Natural killer cell (primary cell): ENCODE data around the gene ANKRD11. TPM values are rescaled to one million over a fixed set of nuclear protein-coding genes. Genes with fewer than 3 reads are reported as not detected.
A peak's percentile ranks its signal among the peaks of the same experiment; 100 is the strongest.

Experiments
- ATAC-seq, 3 donors: fragments of 150-1000 bp in 2 of 3; fragments of 200-7000 bp in 1 of 3; cut with Tn5 transposase; 1 replicate in 1 of 3; 2 replicates in 2 of 3; pipeline ENCODE4 v1.10.0; 2021; ENCODE audit warnings: mild to moderate bottlenecking in 2 of 3, moderate library complexity in 2 of 3
- DNase-seq, 2 donors: peaks; one replicate each; pipeline versions ENCODE4 v3.0.0 to v3.0.0-alpha.2; 2013 to 2021; ENCODE audit warnings: mixed read lengths in 1 of 2
- H3K27ac ChIP-seq: one replicate; pipeline ENCODE4 v1.5.1; 2013; ENCODE audit warnings: mild to moderate bottlenecking, low read length
- H3K27me3 ChIP-seq: one replicate; pipeline ENCODE4 v1.6.1; 2013; ENCODE audit warnings: low read length; ENCODE audit not compliant: control insufficient read depth, insufficient read depth
- H3K36me3 ChIP-seq: one replicate; pipeline ENCODE4 v1.6.1; 2013; ENCODE audit warnings: low read length; ENCODE audit not compliant: control insufficient read depth, insufficient read depth
- H3K4me1 ChIP-seq: one replicate; pipeline ENCODE4 v1.6.1; 2013; ENCODE audit warnings: low read length; ENCODE audit not compliant: control insufficient read depth, insufficient read depth
- H3K4me3 ChIP-seq: one replicate; pipeline ENCODE4 v1.5.1; 2013; ENCODE audit warnings: low read length
- H3K9me3 ChIP-seq: one replicate; pipeline ENCODE4 v1.6.1; 2013; ENCODE audit warnings: low read length; ENCODE audit not compliant: control insufficient read depth, insufficient read depth
- H3K27ac Mint-ChIP-seq, 2 donors: one replicate each; pipeline ENCODE4 v1.8.0; 2022; ENCODE audit warnings: mild to moderate bottlenecking in 2 of 2, mixed read lengths in 2 of 2, moderate library complexity in 1 of 2
- H3K27me3 Mint-ChIP-seq, 2 donors: one replicate each; pipeline ENCODE4 v1.8.0; 2022; ENCODE audit warnings: low read depth in 2 of 2, mixed read lengths in 2 of 2
- H3K36me3 Mint-ChIP-seq: one replicate; pipeline ENCODE4 v1.8.0; 2022; ENCODE audit warnings: mixed read lengths
- H3K4me1 Mint-ChIP-seq, 2 donors: one replicate each; pipeline ENCODE4 v1.8.0; 2022; ENCODE audit warnings: mixed read lengths in 2 of 2
- H3K4me3 Mint-ChIP-seq: one replicate; pipeline ENCODE4 v1.8.0; 2022; ENCODE audit warnings: mild to moderate bottlenecking, moderate library complexity, mixed read lengths
- H3K9me3 Mint-ChIP-seq, 2 donors: one replicate each; pipeline ENCODE4 v1.8.0; 2022; ENCODE audit warnings: mixed read lengths in 2 of 2
- WGBS: methylation state at CpG from one replicate; pipeline ENCODE4 v1.1.7; 2013; ENCODE audit warnings: missing lambda C conversion rate; ENCODE audit not compliant: insufficient coverage; 5-methylcytosine and 5-hydroxymethylcytosine counted together
- intact Hi-C: fragments of 100-400 bp; cut with micrococcal nuclease; formaldehyde crosslinking; loops from one replicate; pipeline ENCODE4 v1.14.2; 2022
- total RNA-seq, 4 donors: library from RNA; stranded (reverse); fragments of 120-200 nt in 1 of 4; gene quantifications; one replicate each; pipeline versions ENCODE4 v1.2.3 to v1.2.4, GENCODE V29; 2013 to 2022
- TF ChIP-seq, protein P1 (sequence below): fragments of 200-600 bp; IDR thresholded peaks from one replicate; pipeline ENCODE4 v1.8.0; 2022; ENCODE audit warnings: antibody characterized with exemption

Gene ANKRD11
- total RNA-seq, 3 donors from 2014 or later (not counting 1 experiment from before 2014, with no cell fraction given) = 230 to 299 (median 287) TPM

DNA sequence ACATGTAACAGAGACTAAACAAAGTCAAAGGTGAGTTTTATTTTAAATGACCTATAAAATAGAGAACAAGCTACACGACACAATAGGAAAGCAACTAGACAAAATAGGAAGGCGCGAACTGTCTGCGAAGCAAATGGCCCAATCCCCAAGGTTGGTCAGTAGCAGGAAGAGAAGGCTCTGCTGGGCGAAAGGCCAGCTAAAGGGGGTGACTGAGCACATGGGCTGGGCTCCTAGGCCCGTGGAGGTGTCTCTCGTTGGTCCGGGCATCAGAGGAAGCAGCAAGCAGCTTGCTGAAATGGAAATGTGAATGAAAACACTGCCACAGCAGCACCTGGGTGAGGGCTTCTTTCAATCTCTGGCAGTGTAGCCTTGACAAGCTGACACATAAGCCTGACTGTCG, 143.5 kb downstream of the ANKRD11 start:
- intact Hi-C loops = no loop called here
- WGBS = 77% methylated on average over 9 of the region's 9 CpGs
- no peak overlapping the region for H3K4me3 ChIP-seq
- H3K27me3 ChIP-seq = no peaks in the 10 kb centered on the region
- no peaks in the 10 kb centered on the region for H3K9me3 ChIP-seq
- no peak for DNase-seq
- peak overlapping the region in 1 of 2 donors; percentile 0 for H3K27ac Mint-ChIP-seq
- no peaks in the 10 kb centered on the region for H3K27me3 Mint-ChIP-seq
- H3K36me3 Mint-ChIP-seq = no peaks in the 10 kb centered on the region
- ATAC-seq = no peak
- H3K36me3 ChIP-seq = no peaks in the 10 kb centered on the region
- H3K27ac ChIP-seq = no peak overlapping the region
- H3K4me3 Mint-ChIP-seq = no peak overlapping the region
- TF ChIP-seq, protein P1, sequence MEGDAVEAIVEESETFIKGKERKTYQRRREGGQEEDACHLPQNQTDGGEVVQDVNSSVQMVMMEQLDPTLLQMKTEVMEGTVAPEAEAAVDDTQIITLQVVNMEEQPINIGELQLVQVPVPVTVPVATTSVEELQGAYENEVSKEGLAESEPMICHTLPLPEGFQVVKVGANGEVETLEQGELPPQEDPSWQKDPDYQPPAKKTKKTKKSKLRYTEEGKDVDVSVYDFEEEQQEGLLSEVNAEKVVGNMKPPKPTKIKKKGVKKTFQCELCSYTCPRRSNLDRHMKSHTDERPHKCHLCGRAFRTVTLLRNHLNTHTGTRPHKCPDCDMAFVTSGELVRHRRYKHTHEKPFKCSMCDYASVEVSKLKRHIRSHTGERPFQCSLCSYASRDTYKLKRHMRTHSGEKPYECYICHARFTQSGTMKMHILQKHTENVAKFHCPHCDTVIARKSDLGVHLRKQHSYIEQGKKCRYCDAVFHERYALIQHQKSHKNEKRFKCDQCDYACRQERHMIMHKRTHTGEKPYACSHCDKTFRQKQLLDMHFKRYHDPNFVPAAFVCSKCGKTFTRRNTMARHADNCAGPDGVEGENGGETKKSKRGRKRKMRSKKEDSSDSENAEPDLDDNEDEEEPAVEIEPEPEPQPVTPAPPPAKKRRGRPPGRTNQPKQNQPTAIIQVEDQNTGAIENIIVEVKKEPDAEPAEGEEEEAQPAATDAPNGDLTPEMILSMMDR = no peak
- H3K9me3 Mint-ChIP-seq = no peaks in the 10 kb centered on the region
- H3K4me1 Mint-ChIP-seq = peaks cover 82 to 84% of the 10 kb centered on the region in 2 donors
- H3K4me1 ChIP-seq = peaks cover 39% of the 10 kb centered on the region

DNA sequence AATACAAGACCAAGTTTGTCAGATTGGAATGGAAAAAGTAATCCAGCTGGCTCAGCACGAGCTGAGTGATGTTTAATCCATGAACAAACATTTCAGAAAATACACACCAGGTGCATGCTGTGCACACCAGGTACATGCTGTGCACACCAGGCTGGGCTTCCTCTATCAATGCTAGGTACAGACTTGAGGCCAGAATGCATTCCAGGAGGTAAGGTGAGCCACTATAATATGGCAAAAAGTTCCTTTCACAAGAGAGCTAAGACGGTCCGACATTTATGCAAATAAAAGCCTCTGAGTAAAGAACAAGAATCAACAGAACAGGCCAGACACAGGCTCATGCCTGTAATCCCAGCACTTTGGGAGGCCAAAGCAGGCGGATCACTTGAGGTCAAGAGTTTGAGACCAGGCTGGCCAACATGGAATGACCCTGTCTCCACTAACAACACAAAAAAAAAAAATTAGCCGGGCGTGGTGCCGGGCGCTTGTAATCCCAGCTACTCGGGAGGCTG, 144.7 kb downstream of the ANKRD11 start:
- Histone ChIP-seq H3K36me3 (no peaks in the 10 kb centered on the region), H3K9me3 (no peaks in the 10 kb centered on the region), H3K4me3 (no peak overlapping the region), H3K27me3 (no peaks in the 10 kb centered on the region), H3K4me1 (peaks cover 39% of the 10 kb centered on the region), H3K27ac (no peak overlapping the region)
- TF ChIP-seq, protein P1 = no peak
- no peak overlapping the region for H3K4me3 Mint-ChIP-seq
- H3K4me1 Mint-ChIP-seq = peaks cover 77 to 84% of the 10 kb centered on the region in 2 donors
- no peaks in the 10 kb centered on the region for H3K36me3 Mint-ChIP-seq
- 96% methylated on average over 9 of the region's 9 CpGs for WGBS
- intact Hi-C loops = no loop called here
- DNase-seq = no peak
- no peak overlapping the region for H3K27ac Mint-ChIP-seq
- no peaks in the 10 kb centered on the region for H3K9me3 Mint-ChIP-seq
- no peaks in the 10 kb centered on the region for H3K27me3 Mint-ChIP-seq
- no peak for ATAC-seq

DNA sequence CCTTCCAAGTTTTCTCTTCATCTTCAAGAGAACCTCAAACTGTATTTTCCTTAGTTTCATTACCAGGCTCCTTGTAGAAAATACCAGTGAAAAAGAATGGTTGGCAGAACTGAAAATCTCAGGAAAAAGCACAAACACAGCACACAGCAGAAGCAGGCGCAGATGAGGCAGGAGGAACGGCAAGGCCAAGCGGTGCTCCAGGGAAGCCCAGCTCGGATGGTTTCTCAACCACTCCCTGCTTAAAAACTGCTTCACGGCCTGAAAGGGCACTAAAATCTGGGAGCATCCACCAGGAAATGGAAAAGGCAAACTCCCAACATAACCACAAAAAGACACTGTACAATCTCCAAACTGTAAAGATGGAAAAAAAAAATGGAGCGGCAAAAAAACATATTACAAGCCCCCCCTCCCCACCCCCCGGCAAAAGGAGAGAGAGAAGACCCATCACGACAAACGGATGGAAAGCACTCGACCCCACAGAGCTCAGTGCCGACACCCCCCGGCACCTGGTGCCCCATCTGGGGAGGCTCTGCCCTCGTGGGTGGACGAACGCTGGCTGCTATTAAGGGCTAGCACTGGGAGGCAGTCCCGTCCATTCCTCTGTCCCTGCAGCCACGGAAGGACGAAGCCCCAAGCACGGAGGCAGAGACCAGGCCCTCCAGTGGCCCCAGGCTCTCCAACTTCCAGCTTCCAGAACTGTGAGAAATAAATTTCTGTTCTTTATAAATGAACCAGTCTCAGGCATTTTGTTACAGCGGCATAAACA, 145.3 kb downstream of the ANKRD11 start:
- peak overlapping the region in 1 of 2 donors; percentile 29 for H3K27ac Mint-ChIP-seq
- Histone ChIP-seq H3K9me3 (no peaks in the 10 kb centered on the region), H3K4me3 (no peak overlapping the region), H3K27ac (no peak overlapping the region), H3K4me1 (peaks cover 42% of the 10 kb centered on the region), H3K27me3 (no peaks in the 10 kb centered on the region), H3K36me3 (no peaks in the 10 kb centered on the region)
- no peaks in the 10 kb centered on the region for H3K27me3 Mint-ChIP-seq
- H3K36me3 Mint-ChIP-seq = no peaks in the 10 kb centered on the region
- no peak for ATAC-seq
- TF ChIP-seq, protein P1 = no peak
- no peak overlapping the region for H3K4me3 Mint-ChIP-seq
- peaks cover 75 to 80% of the 10 kb centered on the region in 2 donors for H3K4me1 Mint-ChIP-seq
- intact Hi-C loops = no loop called here
- WGBS = 91% methylated on average over 20 of the region's 20 CpGs
- DNase-seq = no peak
- no peaks in the 10 kb centered on the region for H3K9me3 Mint-ChIP-seq
